NCI-H2196 treated with DMSO at 0.1 percent for 48 hours (cell line): ENCODE measurements around the gene RPS6KB2.

Experiments used
- DNase-seq: peaks from one replicate; lab custom pipeline; 2025; ENCODE audit not compliant: unreplicated experiment; lab: John Stamatoyannopoulos, UW

RPS6KB2 gene

GRCh38 chr11:67441098-67441563, 12.8 kb downstream of the RPS6KB2 start:
- no peak for DNase-seq

GRCh38 chr11:67441731-67442351, 13.5 kb downstream of the RPS6KB2 start:
- DNase-seq: no peak

GRCh38 chr11:67442504-67443404, 14.5 kb downstream of the RPS6KB2 start:
- no peak for DNase-seq

GRCh38 chr11:67445515-67445914, 17.2 kb downstream of the RPS6KB2 start:
- no peak for DNase-seq

- DNase-seq: no peak
Observed at GRCh38 chr11:67448220-67448609, 19.9 kb downstream of the RPS6KB2 start.

GRCh38 chr11:67449116-67449844, 21.0 kb downstream of the RPS6KB2 start:
- DNase-seq: no peak

- DNase-seq: no peak
Observed at GRCh38 chr11:67450796-67451657, 22.7 kb downstream of the RPS6KB2 start.

GRCh38 chr11:67451658-67451976, 23.3 kb downstream of the RPS6KB2 start:
- no peak for DNase-seq

GRCh38 chr11:67452141-67452952, 24.1 kb downstream of the RPS6KB2 start, which contains the start of gene GPR152:
TSS of gene GPR152 (minus strand) at chr11:67452729. CDS start at chr11:67452724, 5 bp downstream.
- DNase-seq: peak; percentile 55

- DNase-seq: no peak
Observed at GRCh38 chr11:67453816-67454732, 25.8 kb downstream of the RPS6KB2 start.

GRCh38 chr11:67455054-67455453, 26.8 kb downstream of the RPS6KB2 start, which contains the start of gene CABP4:
TSS of gene CABP4 (plus strand) at chr11:67455354. CDS start at chr11:67455424, 70 bp downstream.
- no peak for DNase-seq

- DNase-seq: no peak
Observed at GRCh38 chr11:67456068-67456705, 27.9 kb downstream of the RPS6KB2 start.

- no peak for DNase-seq
Observed at GRCh38 chr11:67457453-67457852, 29.2 kb downstream of the RPS6KB2 start.

- DNase-seq: no peak
Observed at GRCh38 chr11:67458266-67458665, 30.0 kb downstream of the RPS6KB2 start.

- no peak for DNase-seq
Observed at GRCh38 chr11:67463186-67463585, 34.9 kb downstream of the RPS6KB2 start.

- no peak for DNase-seq
Observed at GRCh38 chr11:67463680-67464410, 35.6 kb downstream of the RPS6KB2 start.

- peak; percentile 87 for DNase-seq
Observed at GRCh38 chr11:67464411-67465188, 36.3 kb downstream of the RPS6KB2 start.
